GM23338 (cell line): ENCODE results near the gene ANKRD49. TPM values are rescaled to one million over a fixed set of nuclear protein-coding genes. Genes with fewer than 3 reads are reported as not detected.

Experiments
- ATAC-seq: fragments of 200-7000 bp; cut with Tn5 transposase; 3 replicates; pipeline ENCODE4 v1.9.1; 2020
- DNase-seq: peaks from one replicate; pipeline ENCODE4 v3.0.0-alpha.2; 2015; ENCODE audit warnings: low spot score
- H2AFZ ChIP-seq: fragments of 200-600 bp; sonication (generic); 2 replicates; pipeline ENCODE4 v1.8.0; 2016; ENCODE audit warnings: antibody characterized with exemption, mild to moderate bottlenecking, moderate library complexity
- H3F3A ChIP-seq: fragments of 200-600 bp; sonication (generic); replicated peaks from 2 replicates; pipeline ENCODE4 v1.8.0; 2017; ENCODE audit warnings: antibody characterized with exemption, mixed run types, low read depth
- H3K27ac ChIP-seq: fragments of 200-600 bp; sonication (generic); 2 replicates; pipeline ENCODE4 v1.6.1; 2016; ENCODE audit warnings: low read depth
- H3K27me3 ChIP-seq: fragments of 200-600 bp; sonication (generic); 2 replicates; pipeline ENCODE4 v1.8.0; 2016; ENCODE audit warnings: mild to moderate bottlenecking, mixed run types, moderate library complexity; ENCODE audit not compliant: insufficient read depth
- H3K36me3 ChIP-seq: fragments of 200-600 bp; sonication (generic); 2 replicates; pipeline ENCODE4 v1.8.0; 2016; ENCODE audit warnings: mild to moderate bottlenecking; ENCODE audit not compliant: insufficient read depth
- H3K4me1 ChIP-seq: fragments of 200-600 bp; sonication (generic); 2 replicates; pipeline ENCODE4 v1.8.0; 2016; ENCODE audit warnings: mild to moderate bottlenecking, moderate library complexity; ENCODE audit not compliant: insufficient read depth
- H3K4me2 ChIP-seq: fragments of 200-600 bp; sonication (generic); 2 replicates; pipeline ENCODE4 v1.7.1; 2017; ENCODE audit warnings: mixed run types
- H3K4me3 ChIP-seq: fragments of 200-600 bp; sonication (generic); 2 replicates; pipeline ENCODE4 v1.6.1; 2016; ENCODE audit warnings: mixed run types
- H3K79me2 ChIP-seq: fragments of 200-600 bp; sonication (generic); replicated peaks from 2 replicates; pipeline ENCODE4 v1.8.0; 2017; ENCODE audit warnings: mild to moderate bottlenecking; ENCODE audit not compliant: insufficient read depth
- H3K9me2 ChIP-seq: fragments of 200-600 bp; sonication (generic); 2 replicates; pipeline ENCODE4 v1.8.0; 2017; ENCODE audit not compliant: insufficient read depth
- H4K20me1 ChIP-seq: fragments of 200-600 bp; sonication (generic); replicated peaks from 2 replicates; pipeline ENCODE4 v1.8.0; 2017; ENCODE audit warnings: mild to moderate bottlenecking; ENCODE audit not compliant: insufficient read depth
- H3K27ac Mint-ChIP-seq: 2 replicates; pipeline ENCODE4 v1.8.0; 2020; ENCODE audit warnings: inconsistent platforms, mild to moderate bottlenecking, moderate library complexity, mixed read lengths
- H3K27me3 Mint-ChIP-seq: 3 replicates; pipeline ENCODE4 v1.8.0; 2022; ENCODE audit warnings: low read depth, mild to moderate bottlenecking, moderate library complexity, mixed read lengths, inconsistent platforms; ENCODE audit not compliant: insufficient read depth, poor library complexity
- H3K36me3 Mint-ChIP-seq: 3 replicates; pipeline ENCODE4 v1.8.0; 2021; ENCODE audit warnings: low read depth, mild to moderate bottlenecking, inconsistent platforms, moderate library complexity, mixed read lengths
- H3K4me1 Mint-ChIP-seq: 3 replicates; pipeline ENCODE4 v1.8.0; 2020; ENCODE audit warnings: mild to moderate bottlenecking, inconsistent platforms, mixed read lengths
- H3K4me3 Mint-ChIP-seq: 3 replicates; pipeline ENCODE4 v1.8.0; 2021; ENCODE audit warnings: moderate library complexity, mild to moderate bottlenecking, inconsistent platforms, mixed read lengths
- H3K9me3 Mint-ChIP-seq: 3 replicates; pipeline ENCODE4 v1.8.0; 2020; ENCODE audit warnings: moderate library complexity, mild to moderate bottlenecking, inconsistent platforms, mixed read lengths
- ETS1 ChIP-seq: IDR thresholded peaks from 2 replicates; pipeline ENCODE4 v1.6.1; 2016; ENCODE audit warnings: antibody characterized with exemption
- EZH2phosphoT487 ChIP-seq: fragments of 200-600 bp; sonication (generic); IDR thresholded peaks from one replicate; pipeline ENCODE4 v1.8.1; 2018; ENCODE audit warnings: antibody characterized with exemption; ENCODE audit not compliant: unreplicated experiment
- JUNB ChIP-seq: IDR thresholded peaks from one replicate; pipeline ENCODE4 v1.6.1; 2016; ENCODE audit warnings: antibody characterized with exemption; ENCODE audit not compliant: unreplicated experiment
- REST ChIP-seq: IDR thresholded peaks from one replicate; pipeline ENCODE4 v1.6.1; 2018; ENCODE audit warnings: antibody characterized with exemption; ENCODE audit not compliant: unreplicated experiment
- STAT1 ChIP-seq: IDR thresholded peaks from one replicate; pipeline ENCODE4 v1.6.1; 2016; ENCODE audit warnings: antibody characterized with exemption; ENCODE audit not compliant: unreplicated experiment
- polyA plus RNA-seq: library from polyadenylated mRNA; unstranded; fragments of >200 nt; fragmentation: Nextera tagmentation; extraction: Ambion mirVana; gene quantifications from 2 replicates; pipeline ENCODE4 v1.2.1, GENCODE V29; 2016
- total RNA-seq: library from RNA; depleted of rRNA; stranded (reverse); fragments of >200 nt; shearing (Covaris generic); gene quantifications from 2 replicates; pipeline ENCODE4 v1.2.3, GENCODE V29; 2014
- TF ChIP-seq, protein P1 (sequence below), 2 experiments: fragments of 200-600 bp in 1 of 2; sonication (generic) in 1 of 2; conservative IDR thresholded peaks; 2 replicates each; pipeline versions ENCODE4 v1.5.1 to v1.6.1; 2016 to 2017; ENCODE audit warnings: antibody characterized with exemption in 2 of 2, low read depth in 2 of 2, mild to moderate bottlenecking in 2 of 2, moderate library complexity in 1 of 2

Gene ANKRD49
- total and polyA plus RNA-seq, 2 experiments from 2014 or later = 16.0 to 35.2 TPM

GRCh38 chr11:94518300-94518699 lies 24.5 kb downstream of the ANKRD49 start (continued):
- no peak for TF ChIP-seq ETS1
- no peak for TF ChIP-seq JUNB

- Mint-ChIP-seq H3K4me3 (no peak overlapping the region), H3K36me3 (no peaks in the 10 kb centered on the region), H3K4me1 (no peaks in the 10 kb centered on the region), H3K9me3 (no peaks in the 10 kb centered on the region), H3K27ac (no peak overlapping the region), H3K27me3 (no peaks in the 10 kb centered on the region)
- H3K27me3 ChIP-seq = no peaks in the 10 kb centered on the region
- no peaks in the 10 kb centered on the region for H3K36me3 ChIP-seq
- DNase-seq (peak; percentile 62), ATAC-seq (no peak)
- H2AFZ ChIP-seq = no peak overlapping the region
- H3K4me2 ChIP-seq = no peak overlapping the region
- no peak overlapping the region for H3K27ac ChIP-seq
- H3K79me2 ChIP-seq = no peaks in the 10 kb centered on the region
- no peaks in the 10 kb centered on the region for H3F3A ChIP-seq
- no peak overlapping the region for H3K4me3 ChIP-seq
- H3K4me1 ChIP-seq = no peaks in the 10 kb centered on the region
- no peaks in the 10 kb centered on the region for H4K20me1 ChIP-seq
- H3K9me2 ChIP-seq = no peaks in the 10 kb centered on the region
- no peak for TF ChIP-seq STAT1
- TF ChIP-seq, protein P1, sequence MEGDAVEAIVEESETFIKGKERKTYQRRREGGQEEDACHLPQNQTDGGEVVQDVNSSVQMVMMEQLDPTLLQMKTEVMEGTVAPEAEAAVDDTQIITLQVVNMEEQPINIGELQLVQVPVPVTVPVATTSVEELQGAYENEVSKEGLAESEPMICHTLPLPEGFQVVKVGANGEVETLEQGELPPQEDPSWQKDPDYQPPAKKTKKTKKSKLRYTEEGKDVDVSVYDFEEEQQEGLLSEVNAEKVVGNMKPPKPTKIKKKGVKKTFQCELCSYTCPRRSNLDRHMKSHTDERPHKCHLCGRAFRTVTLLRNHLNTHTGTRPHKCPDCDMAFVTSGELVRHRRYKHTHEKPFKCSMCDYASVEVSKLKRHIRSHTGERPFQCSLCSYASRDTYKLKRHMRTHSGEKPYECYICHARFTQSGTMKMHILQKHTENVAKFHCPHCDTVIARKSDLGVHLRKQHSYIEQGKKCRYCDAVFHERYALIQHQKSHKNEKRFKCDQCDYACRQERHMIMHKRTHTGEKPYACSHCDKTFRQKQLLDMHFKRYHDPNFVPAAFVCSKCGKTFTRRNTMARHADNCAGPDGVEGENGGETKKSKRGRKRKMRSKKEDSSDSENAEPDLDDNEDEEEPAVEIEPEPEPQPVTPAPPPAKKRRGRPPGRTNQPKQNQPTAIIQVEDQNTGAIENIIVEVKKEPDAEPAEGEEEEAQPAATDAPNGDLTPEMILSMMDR (conservative IDR thresholded peaks at IDR 0.05; ENCODE audit: low read depth in 2 of 2) = peak; percentile 53 to 93
These were observed 25.8 kb downstream of the ANKRD49 start for GRCh38 chr11:94519478-94520084.

GRCh38 chr11:94521684-94522083 lies 27.9 kb downstream of the ANKRD49 start:
- Histone ChIP-seq H3K79me2 (no peaks in the 10 kb centered on the region), H3K4me3 (no peak overlapping the region), H3K4me1 (no peaks in the 10 kb centered on the region), H3K36me3 (no peaks in the 10 kb centered on the region), H3K27me3 (no peaks in the 10 kb centered on the region), H3K27ac (no peak overlapping the region), H4K20me1 (no peaks in the 10 kb centered on the region), H3K4me2 (no peak overlapping the region), H3K9me2 (no peaks in the 10 kb centered on the region), H3F3A (no peaks in the 10 kb centered on the region), H2AFZ (no peak overlapping the region)
- no peak for TF ChIP-seq EZH2phosphoT487
- TF ChIP-seq, protein P1 (conservative IDR thresholded peaks at IDR 0.05; ENCODE audit: low read depth in 2 of 2) = peak; percentile 63 to 76
- TF ChIP-seq REST = no peak
- Mint-ChIP-seq H3K36me3 (no peaks in the 10 kb centered on the region), H3K4me3 (no peak overlapping the region), H3K27ac (no peak overlapping the region), H3K9me3 (no peaks in the 10 kb centered on the region), H3K27me3 (peaks cover 5% of the 10 kb centered on the region), H3K4me1 (no peaks in the 10 kb centered on the region)
- DNase-seq = peak; percentile 74
- ATAC-seq = peak; percentile 90
